Left cardiac atrium (tissue), 4 donors: ENCODE measurements around the gene LTB. TPM values are rescaled to one million over a fixed set of nuclear protein-coding genes. Genes with fewer than 3 reads are reported as not detected.
A peak's percentile ranks its signal among the peaks of the same experiment; 100 is the strongest.

Experiments
- ATAC-seq, 2 donors: fragments of 200-7000 bp; cut with Tn5 transposase; one replicate each; pipeline ENCODE4 v1.9.1; 2020; ENCODE audit warnings: mild to moderate bottlenecking in 2 of 2, moderate library complexity in 2 of 2
- DNase-seq: peaks from one replicate; pipeline ENCODE4 v3.0.0-alpha.2; 2020
- intact Hi-C, 2 donors: fragments of 100-400 bp; cut with DNase I; formaldehyde crosslinking; loops; one replicate each; pipeline versions ENCODE4 v1.14.1 to v1.15.1; 2022 to 2023
- long read RNA-seq: library from polyadenylated mRNA; unstranded; transcript quantifications from one replicate; pipeline ENCODE4 v2.0.0, GENCODE V29; 2021
- total RNA-seq, 2 donors: library from RNA; stranded (reverse); fragmentation: NEBNext Ultra II Directional; extraction: Animal tissue kit (Norgen Biotek cat#: 25700); gene quantifications; one replicate each; pipeline ENCODE4 v1.2.1, GENCODE V29; 2021
- donor health status: DM: no; HTN: yes; CAD: no.
- donor health status: DM: no; HTN: yes; CAD: no; lungs with severe emphysema.
- donor health status: DM: yes; HTN: yes; CAD: no.
- donor health status: Dilated cardiomyopathy.

Gene LTB
- 1 to 10 TPM in 1 of 2 donors, under 1 TPM in 1; 0.84 to 1.4 TPM for total RNA-seq
- long read RNA-seq, partial matches to known transcripts: 0 of 1 reads
- long read RNA-seq, other reads (novel, unspliced or antisense): 1 of 1 reads

GRCh38 chr6:31582230-31582643 lies at the start of gene LTB:
Gene LTB, minus strand, starts transcription at chr6:31582424. Its CDS starts 7 bp downstream, at chr6:31582417.
- intact Hi-C loops: loop anchor here in 1 of 2 donors (5.0 kb wide), 1 partner anchor 35 kb away; the partner anchor contains the start of genes ATP6V1G2 and NFKBIL1
- ATAC-seq (no peak), DNase-seq (peak; percentile 27)

DNA sequence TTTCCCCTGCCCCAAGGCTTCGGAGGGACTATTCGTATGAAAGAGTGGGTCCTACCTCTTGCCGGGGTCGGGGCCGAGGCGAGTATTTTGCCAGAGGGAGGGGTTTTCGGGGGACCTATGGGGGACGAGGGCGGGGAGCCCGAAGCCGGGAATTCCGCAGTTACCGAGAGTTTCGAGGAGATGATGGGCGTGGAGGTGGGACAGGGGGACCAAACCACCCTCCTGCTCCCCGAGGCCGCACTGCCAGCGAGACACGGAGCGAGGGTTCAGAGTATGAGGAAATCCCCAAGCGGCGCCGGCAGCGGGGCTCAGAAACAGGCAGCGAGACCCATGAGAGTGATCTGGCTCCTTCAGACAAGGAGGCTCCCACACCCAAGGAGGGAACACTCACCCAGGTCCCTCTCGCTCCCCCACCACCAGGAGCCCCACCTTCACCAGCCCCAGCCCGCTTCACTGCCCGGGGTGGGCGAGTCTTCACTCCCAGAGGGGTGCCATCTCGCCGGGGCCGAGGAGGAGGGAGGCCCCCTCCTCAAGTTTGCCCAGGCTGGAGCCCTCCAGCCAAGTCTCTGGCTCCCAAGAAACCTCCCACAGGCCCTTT lies 49.6 kb upstream of the LTB start:
- ATAC-seq (peak in 1 of 2 donors; percentile 3), DNase-seq (no peak)
- intact Hi-C loops: no loop called here

GRCh38 chr6:31631209-31631608 lies 49.0 kb upstream of the LTB start:
- DNase-seq: no peak
- no peak for ATAC-seq
- intact Hi-C loops: no loop called here

GRCh38 chr6:31630177-31630934 lies 48.1 kb upstream of the LTB start:
- intact Hi-C loops: no loop called here
- DNase-seq (no peak), ATAC-seq (no peak)

DNA sequence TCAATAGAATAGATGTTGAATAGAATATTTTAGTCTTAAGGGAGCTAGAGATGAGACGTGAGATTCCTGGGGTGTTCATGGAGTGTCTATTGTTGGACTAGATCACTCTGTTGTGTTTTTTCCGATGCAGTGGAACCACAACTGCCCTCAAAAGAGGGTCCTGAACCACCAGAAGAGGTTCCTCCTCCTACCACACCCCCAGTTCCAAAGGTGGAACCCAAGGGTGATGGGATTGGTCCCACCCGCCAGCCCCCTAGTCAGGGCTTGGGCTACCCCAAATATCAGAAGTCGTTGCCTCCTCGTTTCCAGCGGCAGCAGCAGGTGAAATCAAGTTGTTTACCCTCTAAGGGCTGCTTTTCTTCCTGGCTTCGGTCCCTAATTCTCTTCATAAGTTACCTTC lies 46.8 kb upstream of the LTB start:
- DNase-seq (no peak), ATAC-seq (no peak)
- intact Hi-C loops: no loop called here

DNA sequence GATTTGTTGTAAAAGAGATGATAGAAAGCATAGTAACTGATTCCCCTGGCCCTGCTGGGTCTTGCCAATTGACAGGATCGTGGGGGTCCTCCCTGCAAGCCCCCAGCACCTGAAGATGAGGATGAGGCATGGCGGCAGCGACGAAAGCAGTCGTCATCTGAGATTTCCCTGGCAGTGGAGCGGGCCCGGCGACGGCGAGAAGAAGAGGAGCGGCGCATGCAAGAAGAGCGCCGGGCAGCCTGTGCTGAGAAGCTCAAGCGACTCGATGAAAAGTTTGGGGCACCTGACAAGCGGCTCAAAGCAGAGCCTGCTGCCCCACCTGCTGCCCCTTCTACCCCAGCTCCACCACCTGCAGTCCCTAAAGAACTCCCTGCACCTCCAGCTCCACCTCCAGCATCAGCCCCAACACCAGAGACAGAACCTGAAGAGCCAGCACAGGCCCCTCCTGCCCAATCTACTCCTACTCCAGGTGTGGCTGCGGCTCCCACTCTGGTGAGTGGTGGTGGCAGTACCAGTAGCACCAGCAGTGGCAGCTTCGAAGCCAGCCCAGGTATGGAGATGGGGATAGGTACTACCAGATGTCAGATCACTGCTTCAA lies 45.6 kb upstream of the LTB start:
- intact Hi-C loops: no loop called here
- ATAC-seq: no peak
- DNase-seq: no peak

DNA sequence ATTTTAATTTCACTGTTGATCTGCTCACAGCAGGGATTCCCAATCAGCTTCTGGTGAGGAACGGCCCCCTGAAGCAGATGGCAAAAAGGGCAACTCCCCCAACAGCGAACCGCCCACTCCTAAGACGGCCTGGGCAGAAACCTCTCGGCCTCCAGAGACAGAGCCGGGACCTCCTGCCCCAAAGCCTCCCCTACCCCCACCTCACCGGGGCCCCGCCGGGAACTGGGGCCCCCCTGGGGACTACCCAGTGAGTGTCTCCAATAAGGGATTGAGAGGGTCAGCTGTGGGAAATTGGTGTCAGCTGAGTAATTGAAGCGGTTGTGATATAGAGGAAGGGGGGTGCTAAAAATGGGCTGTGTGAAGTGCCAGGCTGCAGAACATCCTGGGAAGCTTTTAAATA lies 44.7 kb upstream of the LTB start:
- intact Hi-C loops: no loop called here
- DNase-seq (no peak), ATAC-seq (no peak)

DNA sequence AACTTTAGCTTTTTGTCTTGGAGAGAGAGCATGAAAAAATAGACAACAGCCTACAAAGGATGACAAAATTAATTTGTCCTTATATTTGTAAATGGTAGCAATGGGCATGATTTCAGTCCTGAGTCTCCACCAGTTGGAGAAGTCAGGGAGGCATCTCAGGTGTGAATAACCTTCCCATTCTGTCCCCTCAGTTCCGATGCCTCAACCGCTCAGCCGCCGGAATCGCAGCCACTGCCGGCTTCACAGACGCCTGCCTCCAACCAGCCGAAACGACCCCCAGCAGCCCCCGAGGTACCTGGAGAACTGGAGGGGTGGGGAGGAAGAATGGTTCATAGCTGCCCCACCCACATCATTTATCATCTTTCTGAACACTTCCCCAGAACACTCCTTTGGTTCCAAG lies 41.8 kb upstream of the LTB start:
- intact Hi-C loops: no loop called here
- DNase-seq (no peak), ATAC-seq (no peak)

DNA sequence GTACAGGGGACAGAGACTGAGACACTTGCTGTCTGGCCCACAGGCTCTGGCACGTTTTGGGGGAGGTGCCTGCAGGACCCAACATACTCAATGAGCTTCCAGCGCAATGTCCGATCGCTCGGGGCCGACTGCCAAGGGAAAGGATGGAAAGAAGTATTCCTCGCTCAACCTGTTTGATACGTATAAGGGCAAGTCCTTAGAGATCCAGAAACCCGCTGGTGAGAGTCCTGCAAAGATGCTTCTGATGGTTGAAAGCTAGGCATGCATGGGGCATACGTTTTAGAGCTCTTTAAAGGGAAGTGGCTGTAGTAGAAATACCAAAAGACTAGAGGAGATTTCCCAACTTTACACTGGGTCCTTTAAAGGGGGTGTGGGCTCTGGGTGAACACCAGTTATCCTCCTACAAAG lies 40.5 kb upstream of the LTB start:
- DNase-seq (no peak), ATAC-seq (no peak)
- intact Hi-C loops: no loop called here

- intact Hi-C loops: no loop called here
- DNase-seq: no peak
- no peak for ATAC-seq
Observed at GRCh38 chr6:31621991-31622390, 39.8 kb upstream of the LTB start.

- intact Hi-C loops: no loop called here
- ATAC-seq: no peak
- no peak for DNase-seq
Observed at GRCh38 chr6:31621320-31621939, 39.2 kb upstream of the LTB start.

DNA sequence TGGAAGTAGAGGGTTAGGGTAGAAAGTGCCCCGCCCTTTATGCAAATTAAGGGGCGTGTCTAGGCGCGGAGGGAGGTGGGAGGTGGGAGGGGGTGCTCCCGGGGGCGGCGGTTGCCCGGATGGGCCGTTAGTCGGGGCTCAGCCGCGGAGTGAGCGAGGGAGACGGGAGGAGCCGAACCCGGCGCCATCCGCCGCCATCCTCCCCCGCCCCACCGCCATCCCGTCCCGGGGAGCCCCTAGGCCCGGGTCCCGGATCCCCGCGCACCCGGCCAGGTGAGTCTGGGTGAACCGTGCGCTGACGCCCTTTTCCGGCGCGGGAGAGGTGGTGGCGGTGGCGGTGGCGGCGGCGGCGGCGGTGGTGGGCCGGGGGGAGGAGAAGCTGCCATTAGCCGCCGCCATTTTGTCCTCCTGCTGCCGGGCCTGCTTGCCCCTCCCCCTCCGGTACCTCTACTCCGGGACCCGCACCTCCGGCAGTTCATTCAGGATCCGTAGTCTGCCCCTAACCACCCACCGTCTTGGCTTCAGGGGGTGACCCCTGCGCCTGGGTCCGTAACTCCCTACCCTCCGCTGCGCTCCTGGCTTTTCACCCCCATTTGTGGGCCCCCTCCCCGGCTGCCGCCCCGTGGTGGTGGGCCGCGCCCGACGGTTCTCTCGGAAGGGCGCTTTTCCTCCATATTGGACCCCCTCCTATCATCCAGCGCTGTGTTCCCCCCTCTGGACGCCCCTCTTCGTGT lies 38.5 kb upstream of the LTB start, which contains the start of gene PRRC2A:
PRRC2A (plus strand) TSS at position 130 of the 734 bp plus-strand sequence. CDS start 2,075 bp downstream, outside the sequence.
- ATAC-seq: peak; percentile 59 to 90
- intact Hi-C loops: no loop called here
- peak; percentile 86 for DNase-seq

DNA sequence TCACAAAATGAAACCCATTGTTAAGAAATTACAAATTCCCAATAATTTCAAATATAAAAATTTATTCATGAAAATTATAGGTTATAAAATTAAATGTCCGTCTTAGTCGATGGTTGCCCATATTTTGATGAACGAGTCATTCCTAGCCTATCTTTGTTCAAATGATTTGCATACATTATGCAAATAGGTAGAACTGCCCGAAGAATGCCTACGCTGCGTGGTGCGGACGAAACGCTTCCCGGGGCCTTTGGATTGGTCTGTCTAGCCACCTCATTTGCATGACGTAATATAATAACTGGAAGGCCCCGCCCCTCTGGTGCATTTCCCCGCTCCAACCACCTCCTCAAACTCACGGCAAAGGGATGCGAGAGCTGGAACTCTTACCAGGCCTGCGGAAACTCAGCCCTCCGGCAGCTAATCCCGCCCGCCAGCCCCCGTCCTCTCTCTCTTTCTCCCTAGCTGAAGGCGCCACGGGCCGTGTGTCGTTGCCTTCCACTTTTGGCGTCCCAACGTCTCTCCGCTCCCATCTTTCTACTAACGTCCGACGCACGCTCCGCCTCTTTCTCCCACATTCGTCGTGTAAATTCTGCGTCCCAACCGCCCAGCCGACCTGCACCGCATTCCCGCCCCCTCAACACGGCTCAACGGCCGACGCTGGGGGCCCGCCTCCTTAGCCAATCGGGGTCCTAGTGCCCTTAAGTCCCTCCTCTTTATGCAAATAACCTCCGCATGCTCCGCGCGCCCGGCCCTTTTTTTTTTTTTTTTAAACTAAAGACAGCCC lies 37.8 kb upstream of the LTB start:
- ATAC-seq (peak; percentile 93 to 95), DNase-seq (peak; percentile 98)
- intact Hi-C loops: no loop called here

GRCh38 chr6:31617010-31617409 lies 34.8 kb upstream of the LTB start:
- DNase-seq (no peak), ATAC-seq (no peak)
- intact Hi-C loops: no loop called here

DNA sequence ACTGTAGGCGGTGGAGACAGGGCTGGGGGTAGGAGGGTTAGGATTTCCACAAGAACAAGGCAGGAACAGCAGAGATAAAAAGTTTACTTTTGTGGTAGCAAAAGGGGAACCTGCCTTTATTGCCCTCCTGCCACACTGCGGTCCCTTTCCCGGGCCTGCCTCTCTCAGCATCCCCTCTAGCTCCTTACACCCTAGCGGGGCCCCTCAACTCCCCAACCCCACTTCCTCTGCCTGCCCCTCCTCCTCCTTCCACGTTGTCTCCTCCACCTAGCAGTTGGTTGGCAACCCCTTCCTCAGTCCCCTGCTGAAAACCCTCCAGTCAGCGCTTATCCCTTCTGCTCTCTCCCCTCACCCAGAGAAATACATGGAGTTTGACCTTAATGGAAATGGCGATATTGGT lies 33.5 kb upstream of the LTB start:
- DNase-seq: no peak
- ATAC-seq: no peak
- intact Hi-C loops: no loop called here

DNA sequence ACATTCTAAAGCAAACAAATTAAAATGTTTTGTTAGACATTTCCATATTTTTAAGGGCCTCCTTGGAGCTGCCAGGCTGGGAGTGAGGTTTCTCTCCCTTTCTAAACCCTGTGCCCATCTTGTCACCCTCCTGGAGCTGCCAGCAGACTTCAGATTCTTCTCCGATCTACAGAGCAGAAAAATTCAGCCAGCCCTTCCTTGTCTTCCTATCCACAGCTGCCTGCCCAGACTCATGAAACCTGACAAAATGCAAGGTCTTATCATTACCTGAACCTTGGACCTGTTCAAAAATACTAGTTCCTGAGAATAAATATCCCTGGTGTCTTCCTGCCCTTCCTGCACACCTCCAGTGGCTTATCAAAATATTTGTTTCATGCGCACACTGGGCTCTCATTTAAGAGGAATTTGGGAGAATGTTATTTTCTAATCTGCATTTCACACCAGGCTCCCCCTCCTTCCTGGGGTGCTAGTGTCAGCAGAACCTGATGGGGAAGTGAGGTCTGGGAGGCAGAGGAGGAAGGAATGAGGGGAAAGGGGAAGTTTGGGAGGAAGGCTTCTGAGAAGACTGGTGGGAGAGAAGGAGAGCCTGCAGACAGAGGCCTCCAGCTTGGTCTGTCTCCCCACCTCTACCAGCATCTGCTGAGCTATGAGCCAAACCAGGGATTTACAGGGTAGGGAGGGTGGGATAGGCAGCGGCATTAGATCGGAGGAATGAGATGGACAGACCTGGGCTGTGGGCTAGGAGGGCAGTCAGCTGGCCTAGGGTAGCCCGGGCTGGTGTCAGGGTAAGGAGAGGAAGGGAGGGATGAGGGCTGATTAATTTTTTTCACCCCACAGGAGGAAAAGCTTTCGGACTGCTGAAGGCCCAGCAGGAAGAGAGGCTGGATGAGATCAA lies 32.7 kb upstream of the LTB start, which contains the start of gene AIF1:
AIF1 (plus strand) TSS at position 551 of the 895 bp plus-strand sequence; CDS start at position 647, 96 bp downstream.
- DNase-seq: no peak
- intact Hi-C loops: no loop called here
- ATAC-seq: peak in 1 of 2 donors; percentile 42

- intact Hi-C loops: no loop called here
- DNase-seq: no peak
Observed at GRCh38 chr6:31614075-31614619, 31.9 kb upstream of the LTB start.

More at GRCh38 chr6:31614075-31614619, 31.9 kb upstream of the LTB start:
- peak in 1 of 2 donors; percentile 25 for ATAC-seq
